Right lobe of liver (tissue), 6 donors: ENCODE data around the gene BDKRB2. TPM values are rescaled to one million over a fixed set of nuclear protein-coding genes. Genes with fewer than 3 reads are reported as not detected.
A peak's percentile ranks its signal among the peaks of the same experiment; 100 is the strongest.

ENCODE experiments used
- ATAC-seq, 4 donors: fragments of 200-7000 bp; cut with Tn5 transposase; one replicate each; pipeline ENCODE4 v1.9.1; 2020; ENCODE audit warnings: mild to moderate bottlenecking in 4 of 4, moderate library complexity in 4 of 4
- DNase-seq, 3 donors: peaks; one replicate each; pipeline ENCODE4 v3.0.0-alpha.2; 2020
- H3K27ac ChIP-seq, 3 donors: fragments of 200-600 bp; one replicate each; pipeline ENCODE4 v1.8.0; 2022
- H3K27me3 ChIP-seq, 2 donors: fragments of 200-600 bp; one replicate each; pipeline ENCODE4 v1.8.0; 2022
- H3K36me3 ChIP-seq, 4 donors: fragments of 200-600 bp; sonication (generic) in 1 of 4; one replicate each; pipeline versions ENCODE4 v1.5.1 to v1.8.0; 2017 to 2022; ENCODE audit warnings: control low read depth in 1 of 4
- H3K4me1 ChIP-seq, 4 donors: fragments of 200-600 bp; sonication (generic) in 1 of 4; one replicate each; pipeline versions ENCODE4 v1.5.1 to v1.8.0; 2017 to 2022; ENCODE audit warnings: control low read depth in 1 of 4
- H3K4me3 ChIP-seq, 3 donors: fragments of 200-600 bp; one replicate each; pipeline ENCODE4 v1.8.0; 2022
- H3K9me3 ChIP-seq, 4 donors: fragments of 200-600 bp; sonication (generic) in 1 of 4; one replicate each; pipeline versions ENCODE4 v1.5.1 to v1.8.0; 2017 to 2022; ENCODE audit warnings: control low read depth in 1 of 4
- CTCF ChIP-seq, 4 donors: fragments of 200-600 bp in 3 of 4; fragments of 450-650 bp in 1 of 4; IDR thresholded peaks; one replicate each; pipeline versions ENCODE4 v1.5.1 to v1.8.0; 2016 to 2022; ENCODE audit warnings: antibody characterized with exemption in 4 of 4, mild to moderate bottlenecking in 2 of 4
- POLR2A ChIP-seq: fragments of 450-650 bp; IDR thresholded peaks from one replicate; pipeline ENCODE4 v1.6.1; 2017; ENCODE audit warnings: antibody characterized with exemption, mild to moderate bottlenecking
- WGBS: methylation state at CpG from one replicate; pipeline ENCODE4 v1.1.6; 2018; ENCODE audit warnings: low coverage, low lambda C conversion rate; ENCODE audit not compliant: insufficient coverage; ENCODE audit errors: missing lambda C conversion rate; 5-methylcytosine and 5-hydroxymethylcytosine counted together
- intact Hi-C, 2 donors: fragments of 100-400 bp; cut with DNase I; formaldehyde crosslinking; loops; one replicate each; pipeline versions ENCODE4 v1.11.2 to v1.14.1; 2022
- total RNA-seq, 6 experiments: library from RNA; depleted of rRNA in 2 of 6; stranded (reverse); fragments of >200 nt in 2 of 6; fragmentation: NEBNext Ultra II Directional in 3 of 6; extraction: Animal tissue kit (Norgen Biotek cat#: 25700) in 3 of 6; gene quantifications; one replicate each; pipeline versions ENCODE4 v1.1.0 to v1.2.4, GENCODE V29; 2016 to 2023
- donor health status: DM: no; HTN: yes; CAD: no.
- donor health status: DM: no; HTN: no; CAD: no.
- donor health status: DM: no; HTN: no; CAD: no.
- donor health status: DM: no; HTN: yes; CAD: no.
- donor health status: DM: no; HTN: yes; CAD: no.

BDKRB2 gene
- total RNA-seq, 6 experiments from 2014 or later = 0.07 to 0.60 (median 0.22) TPM

- WGBS = 100% methylated on average over 1 of the region's 8 CpGs
These were observed 74.9 kb downstream of the BDKRB2 start for GRCh38 chr14:96279564-96279963.

GRCh38 chr14:96280104-96280503 is 75.5 kb downstream of the BDKRB2 start:
- no peak overlapping the region for H3K27ac ChIP-seq
- H3K36me3 ChIP-seq = peaks cover 0 to 2% (median 0%) of the 10 kb centered on the region in 4 donors
- DNase-seq = no peak
- no peak for TF ChIP-seq POLR2A
- no peak for TF ChIP-seq CTCF (IDR thresholded peaks at IDR 0.05)
- no peaks in the 10 kb centered on the region for H3K9me3 ChIP-seq
- no peak overlapping the region for H3K4me3 ChIP-seq
- peaks cover 0 to 39% (median 11%) of the 10 kb centered on the region in 4 donors for H3K4me1 ChIP-seq
- intact Hi-C loops = no loop called here
- 100% methylated on average over 2 of the region's 2 CpGs for WGBS
- ATAC-seq = no peak
- no peaks in the 10 kb centered on the region for H3K27me3 ChIP-seq

More at GRCh38 chr14:96279564-96279963, 74.9 kb downstream of the BDKRB2 start:
- Histone ChIP-seq H3K36me3 (no peaks in the 10 kb centered on the region), H3K27me3 (no peaks in the 10 kb centered on the region), H3K27ac (no peak overlapping the region), H3K4me1 (peaks cover 0 to 34% (median 9%) of the 10 kb centered on the region in 4 donors), H3K4me3 (no peak overlapping the region), H3K9me3 (no peaks in the 10 kb centered on the region)
- no peak for DNase-seq
- TF ChIP-seq CTCF (IDR thresholded peaks at IDR 0.05) (no peak), POLR2A (no peak)
- intact Hi-C loops = loop anchor here in 1 of 2 donors (10.0 kb wide), 1 partner anchor 285 kb away; no protein-coding TSS in a partner anchor
- ATAC-seq = no peak

GRCh38 chr14:96281486-96281885 is 76.8 kb downstream of the BDKRB2 start:
- WGBS = 27% methylated on average over 4 of the region's 4 CpGs
- H3K4me1 ChIP-seq = peaks cover 0 to 53% (median 18%) of the 10 kb centered on the region in 4 donors
- DNase-seq (no peak), ATAC-seq (peak; percentile 66 to 82 (median 74))
- peaks cover 0 to 2% (median 0%) of the 10 kb centered on the region in 4 donors for H3K36me3 ChIP-seq
- no peak overlapping the region for H3K4me3 ChIP-seq
- intact Hi-C loops = no loop called here
- peak; percentile 26 to 43 (median 38) for TF ChIP-seq CTCF (IDR thresholded peaks at IDR 0.05)
- TF ChIP-seq POLR2A = no peak
- peak overlapping the region; percentile 36 to 71 (median 59) for H3K27ac ChIP-seq
- H3K9me3 ChIP-seq = no peaks in the 10 kb centered on the region
- H3K27me3 ChIP-seq = no peaks in the 10 kb centered on the region

- DNase-seq (no peak), ATAC-seq (peak in 3 of 4 donors; percentile 21 to 47 (median 27))
- H3K4me1 ChIP-seq = peaks cover 0 to 56% (median 20%) of the 10 kb centered on the region in 4 donors
- no peaks in the 10 kb centered on the region for H3K9me3 ChIP-seq
- WGBS = 40% methylated on average over 5 of the region's 9 CpGs
- no peaks in the 10 kb centered on the region for H3K27me3 ChIP-seq
- H3K27ac ChIP-seq = peak overlapping the region; percentile 59 to 79 (median 71)
- intact Hi-C loops = no loop called here
- no peak for TF ChIP-seq POLR2A
- TF ChIP-seq CTCF (IDR thresholded peaks at IDR 0.05) = no peak
- peaks cover 0 to 7% (median 2%) of the 10 kb centered on the region in 4 donors for H3K36me3 ChIP-seq
- peak overlapping the region in 1 of 3 donors; percentile 17 for H3K4me3 ChIP-seq
These were observed 79.4 kb downstream of the BDKRB2 start for GRCh38 chr14:96284008-96284407.
